GM18870 (cell line): Measurements from ENCODE around the gene SLC22A2.

ENCODE experiments used
- ATAC-seq: cut with Tn5 transposase; IDR thresholded peaks from one replicate; pipeline ENCODE4 v1.9.1; 2021; ENCODE audit warnings: moderate library complexity; ENCODE audit not compliant: unreplicated experiment

The SLC22A2 gene

DNA sequence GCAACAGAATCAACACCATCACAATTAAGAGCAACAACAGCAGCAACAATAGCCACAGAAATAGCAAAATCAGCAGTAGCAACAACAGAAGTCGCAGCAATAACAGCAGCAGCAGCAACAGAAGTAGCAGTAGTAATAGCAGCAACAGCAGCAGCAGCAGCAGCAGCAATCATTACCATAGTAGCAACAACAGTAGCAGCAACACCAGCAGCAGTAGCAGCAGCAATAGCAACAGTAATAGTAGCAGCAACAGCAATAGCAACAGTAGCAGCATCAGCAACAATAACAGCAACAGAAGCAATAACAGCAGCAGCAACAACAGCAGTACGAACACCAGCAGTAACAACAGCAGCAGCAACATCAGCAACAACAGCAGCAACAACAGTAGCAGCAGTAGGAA, 39.8 kb downstream of the SLC22A2 start:
- no peak for ATAC-seq

DNA sequence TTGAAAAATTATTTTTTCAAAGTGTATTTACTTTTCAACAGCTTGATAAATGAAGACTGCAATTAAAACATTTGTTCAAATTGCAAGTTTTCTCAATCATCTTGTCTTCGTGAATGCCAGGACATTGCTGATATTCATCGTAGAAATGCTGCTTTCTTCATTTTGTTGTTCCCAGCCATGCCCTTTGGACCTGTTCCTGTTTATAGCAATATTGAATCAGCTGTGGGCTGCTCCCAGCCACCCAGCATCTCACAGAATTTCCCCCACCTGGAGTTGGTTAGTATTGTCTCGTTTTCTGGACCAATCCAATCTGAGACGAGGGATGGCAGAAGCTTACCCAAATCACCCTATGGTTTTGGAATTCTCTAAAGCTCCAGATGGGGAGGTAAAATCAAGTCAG, 40.8 kb downstream of the SLC22A2 start:
- ATAC-seq, result no peak

DNA sequence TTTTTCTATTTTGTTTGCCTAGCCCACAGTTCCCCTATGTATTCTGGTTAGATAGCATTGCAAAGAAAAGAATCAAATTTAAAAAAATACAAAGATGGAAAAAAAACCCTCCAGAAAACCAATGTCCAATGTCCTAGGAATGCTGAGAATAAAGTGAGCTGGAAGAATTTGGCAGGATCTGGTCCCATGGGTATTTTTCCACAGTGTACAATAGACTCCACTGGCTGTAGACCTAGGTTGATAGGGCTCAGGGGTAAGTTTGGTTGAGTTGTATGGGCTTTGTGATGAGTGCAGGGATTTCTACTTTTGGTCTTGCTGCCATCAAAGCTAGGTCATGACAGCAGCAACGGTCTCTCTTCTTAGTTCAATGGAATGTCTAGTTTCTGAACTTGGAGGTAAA, 41.5 kb downstream of the SLC22A2 start:
- ATAC-seq, result no peak

DNA sequence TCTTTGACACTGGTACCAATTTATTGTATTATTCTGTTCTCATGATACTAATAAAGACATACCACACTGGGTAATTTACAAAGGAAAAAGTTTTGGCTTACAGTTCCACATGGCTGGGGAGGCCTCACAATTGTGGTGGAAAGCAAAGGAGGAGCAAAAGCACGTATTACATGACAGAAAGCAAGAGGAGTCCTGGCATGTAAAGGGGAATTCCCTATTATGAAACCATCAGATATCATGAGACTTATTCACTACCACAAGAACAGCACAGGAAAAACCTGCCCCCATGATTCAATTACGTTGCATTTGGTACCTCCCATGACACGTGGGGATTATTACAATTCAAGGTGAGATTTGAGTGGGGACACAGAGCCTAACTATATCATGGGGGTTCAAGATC, 43.4 kb downstream of the SLC22A2 start:
- ATAC-seq, result no peak

DNA sequence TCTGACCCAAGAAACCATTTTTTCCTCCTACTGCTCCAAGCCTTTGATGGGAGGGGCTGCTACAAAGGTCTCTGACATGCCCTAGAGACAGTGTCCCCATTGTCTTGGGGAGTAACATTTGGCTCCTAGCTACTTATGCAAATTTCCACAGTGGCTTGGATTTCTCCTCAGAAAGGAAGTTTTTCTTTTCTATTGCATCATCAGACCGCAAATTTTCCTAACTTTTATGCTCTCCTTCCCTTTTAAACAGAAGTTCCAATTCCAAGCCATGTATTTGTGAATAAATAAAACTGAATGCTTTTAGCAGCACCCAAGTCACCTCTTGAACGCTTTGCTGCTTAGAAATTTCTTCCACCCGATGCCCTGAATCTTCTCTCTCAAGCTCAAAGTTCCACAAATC, 51.0 kb downstream of the SLC22A2 start:
- ATAC-seq, result no peak

DNA sequence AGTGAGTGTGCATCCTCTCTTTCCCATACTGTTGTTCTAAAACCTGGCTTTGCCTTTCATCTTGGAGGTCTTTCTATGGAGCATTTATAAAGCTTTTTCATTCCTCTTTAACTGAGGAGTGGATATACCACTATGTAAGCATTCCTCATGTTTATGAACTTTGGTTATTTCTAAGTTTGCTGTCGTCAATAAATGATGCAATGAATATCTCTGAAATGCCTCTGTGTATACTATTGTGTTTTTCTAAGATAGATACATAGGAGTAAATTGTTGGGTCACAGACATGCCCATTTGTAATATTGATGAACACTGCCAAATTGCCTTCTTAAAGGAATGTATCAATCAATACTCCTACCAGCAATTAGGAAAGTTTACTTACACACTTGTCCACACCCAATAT, 53.9 kb downstream of the SLC22A2 start:
- no peak for ATAC-seq

DNA sequence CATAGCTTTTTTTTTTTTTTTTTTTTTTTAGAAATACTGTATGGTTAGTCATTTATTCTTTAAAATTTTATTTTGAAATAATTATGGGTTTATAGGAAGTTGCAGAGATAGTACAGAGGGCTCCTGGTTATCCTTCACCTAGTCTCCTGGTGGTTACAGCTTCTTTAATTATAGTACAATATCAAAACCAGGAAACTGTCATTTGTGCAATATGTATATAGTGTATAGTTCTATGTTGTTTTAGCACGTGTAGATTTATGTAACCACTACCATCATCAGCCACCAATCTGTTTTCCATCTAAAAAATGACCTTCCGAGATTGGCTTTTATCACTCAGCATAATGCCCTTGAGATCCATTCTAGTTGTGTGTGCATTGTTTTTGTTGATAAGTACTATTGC, 54.7 kb downstream of the SLC22A2 start:
- ATAC-seq, result no peak

DNA sequence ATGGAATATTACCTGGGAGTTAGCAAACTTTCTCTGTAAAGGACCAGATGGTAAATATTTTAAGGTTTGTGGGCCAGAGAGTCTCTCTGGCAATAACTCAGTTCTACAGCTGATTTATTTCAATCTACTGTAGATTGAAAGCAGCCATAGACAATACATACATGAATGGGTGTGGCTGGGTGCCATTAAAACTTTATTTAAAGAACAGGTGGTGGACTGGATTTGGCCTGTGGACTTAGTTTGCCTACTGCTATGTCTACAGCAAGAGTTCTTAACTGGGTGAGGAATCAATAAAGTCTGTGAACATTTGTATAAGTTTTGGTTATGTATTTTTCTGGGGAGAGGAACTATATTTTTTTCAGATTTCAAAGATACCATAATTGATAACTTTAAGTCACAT, 55.1 kb downstream of the SLC22A2 start:
- no peak for ATAC-seq

DNA sequence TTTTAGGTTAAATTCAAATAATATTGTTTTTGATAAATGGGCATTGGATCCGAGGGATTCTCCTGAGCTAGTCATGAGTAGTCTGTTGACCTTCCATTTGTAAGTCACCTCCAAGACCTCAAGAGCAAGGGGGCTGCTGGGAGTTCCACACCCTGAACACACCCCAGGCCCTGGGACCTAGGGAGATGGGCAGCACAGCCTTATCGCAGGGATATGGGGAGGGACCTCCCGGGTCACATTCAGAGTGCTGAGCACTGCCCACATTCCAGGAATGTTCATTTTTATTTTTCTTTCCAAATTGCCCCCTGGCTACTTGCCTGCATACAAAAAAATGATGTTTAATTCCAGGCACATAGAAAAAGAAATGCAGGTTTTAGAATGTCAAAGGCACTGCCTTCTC, 55.5 kb downstream of the SLC22A2 start:
- ATAC-seq, result no peak

DNA sequence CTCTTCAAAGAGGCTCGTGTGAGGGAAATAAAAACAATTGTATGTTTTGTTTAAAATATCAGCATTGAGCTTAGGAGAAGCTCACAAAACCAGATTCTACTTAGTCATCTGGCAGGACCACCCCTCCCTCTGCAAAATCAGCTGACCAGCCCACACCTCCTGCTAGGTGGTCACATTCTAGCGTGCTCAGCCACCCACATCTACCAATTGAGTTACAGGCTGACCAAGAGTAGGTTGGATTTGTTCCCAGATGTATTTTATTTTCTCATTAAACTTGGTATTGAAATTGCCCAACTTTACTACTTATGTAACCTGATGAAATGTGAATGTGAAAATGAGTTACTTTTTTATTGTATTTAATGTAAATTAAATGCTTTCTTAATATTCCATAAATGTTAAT, 56.2 kb downstream of the SLC22A2 start:
- ATAC-seq, result no peak

DNA sequence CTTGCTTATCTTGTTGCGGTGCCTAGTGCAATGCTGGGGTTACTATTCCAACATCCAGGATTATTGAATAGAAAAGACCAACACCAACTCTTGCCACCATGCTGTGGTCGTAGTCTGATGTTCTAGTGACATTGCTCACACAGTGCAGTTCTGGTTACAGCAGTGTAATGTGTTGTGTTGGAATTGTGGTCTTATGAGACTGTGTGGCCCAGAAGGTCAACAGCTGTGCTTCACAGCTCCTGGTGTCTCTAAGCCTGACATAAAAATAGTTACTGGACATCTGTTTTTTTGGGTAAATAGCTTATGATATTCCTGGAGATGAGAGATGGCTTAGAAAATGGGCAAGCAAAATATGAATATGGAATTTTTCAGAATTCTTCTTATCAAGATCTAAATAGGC, 57.6 kb downstream of the SLC22A2 start:
- ATAC-seq, result no peak

DNA sequence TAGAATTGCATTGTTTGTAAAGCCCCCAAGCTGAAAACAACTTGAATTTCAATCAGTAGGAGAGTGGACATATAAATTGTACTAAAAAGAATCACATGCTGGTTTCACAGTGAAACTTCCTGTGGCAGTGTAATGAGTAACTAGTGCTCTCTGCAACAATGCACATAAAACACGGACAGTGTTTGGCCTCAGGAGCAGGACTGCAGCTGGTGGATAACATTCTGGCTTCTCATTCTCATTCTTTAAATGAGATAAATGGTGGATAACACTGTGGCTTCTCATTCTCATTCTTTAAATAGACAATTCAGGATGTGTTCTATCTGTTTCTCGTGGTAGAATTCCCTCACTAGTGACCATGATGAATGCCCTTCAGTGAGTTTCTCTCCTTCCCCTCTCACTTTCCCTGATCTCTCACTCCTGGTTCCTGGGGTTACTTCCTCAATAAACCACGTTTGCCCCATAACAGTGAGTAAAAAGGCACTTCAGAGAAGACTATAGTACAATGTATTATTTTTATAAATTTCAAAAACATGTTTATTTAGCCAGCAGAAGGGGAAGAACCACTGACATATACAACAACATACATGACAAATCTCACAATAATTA, 59.9 kb downstream of the SLC22A2 start:
- peak; percentile 95 for ATAC-seq

DNA sequence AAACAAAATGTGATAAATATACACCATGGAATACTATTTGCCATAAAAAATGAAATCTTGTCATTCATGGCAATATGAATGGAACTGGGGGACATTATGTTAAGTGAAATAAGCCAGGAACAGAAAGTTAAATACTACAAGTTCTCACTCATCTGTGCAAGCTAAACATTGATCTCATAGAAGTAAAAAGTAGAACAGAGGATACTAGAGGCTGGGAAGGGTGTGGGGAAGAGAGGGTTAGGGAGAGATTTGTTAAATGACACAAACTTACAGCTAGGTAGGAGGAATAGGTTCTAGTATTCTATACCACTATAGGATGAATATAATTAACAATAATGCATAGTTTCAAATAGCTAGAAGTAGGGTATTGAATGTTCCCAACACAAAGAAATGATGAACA, 61.0 kb downstream of the SLC22A2 start:
- ATAC-seq, result no peak

DNA sequence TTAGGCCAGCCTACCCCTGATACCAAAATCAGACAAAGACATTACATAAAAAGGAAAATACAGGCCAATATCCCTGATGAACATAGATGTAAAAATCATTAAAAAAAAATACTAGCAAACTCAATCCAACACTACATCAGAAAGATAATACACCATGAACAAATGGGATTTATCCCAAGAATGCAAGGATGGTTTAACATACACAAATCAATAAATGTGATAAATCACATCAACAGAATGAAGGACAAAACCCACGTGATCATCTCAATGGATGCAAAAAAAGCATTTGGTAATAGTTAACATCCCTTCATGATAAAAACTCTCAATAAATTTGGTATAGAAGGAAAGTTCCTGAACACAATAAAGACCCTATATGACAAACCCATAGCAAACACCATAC, 63.8 kb downstream of the SLC22A2 start:
- no peak for ATAC-seq

DNA sequence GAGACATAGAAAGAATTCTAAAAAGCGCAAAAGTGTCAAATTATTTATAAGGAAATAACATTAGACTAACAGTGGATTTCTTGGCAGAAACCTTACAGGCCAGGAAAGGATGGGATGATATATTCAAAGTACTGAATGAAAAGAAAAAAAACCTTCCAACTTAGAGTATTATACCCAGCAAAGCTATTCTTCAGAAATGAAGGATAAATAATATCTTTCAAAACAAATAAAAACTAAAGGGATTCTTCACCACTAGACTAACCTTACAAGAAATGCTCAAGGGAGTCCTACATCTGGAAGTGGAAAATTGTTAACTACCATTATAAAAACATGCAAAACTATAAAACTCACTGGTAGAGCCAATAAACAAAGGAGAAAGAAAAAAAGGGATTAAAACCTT, 65.8 kb downstream of the SLC22A2 start:
- no peak for ATAC-seq

DNA sequence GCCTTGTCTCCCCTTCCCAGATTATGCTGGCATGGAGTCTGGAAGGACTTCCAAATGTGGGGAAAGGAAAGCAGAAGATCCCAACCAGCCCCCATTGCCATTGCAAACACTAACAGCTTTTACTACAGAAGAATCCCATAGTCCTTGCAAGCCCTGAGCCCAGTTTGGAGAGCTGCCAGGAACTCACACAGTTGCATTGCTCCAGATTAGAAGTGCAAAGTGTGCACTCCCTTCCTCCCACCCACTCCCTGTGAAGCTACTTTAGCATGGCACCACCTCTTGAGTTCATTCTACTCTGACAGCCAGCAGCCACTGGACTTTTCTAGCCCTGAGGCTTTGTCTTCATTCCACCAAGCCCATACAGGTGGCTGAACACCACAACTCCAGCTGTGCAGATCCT, 67.6 kb downstream of the SLC22A2 start:
- no peak for ATAC-seq

DNA sequence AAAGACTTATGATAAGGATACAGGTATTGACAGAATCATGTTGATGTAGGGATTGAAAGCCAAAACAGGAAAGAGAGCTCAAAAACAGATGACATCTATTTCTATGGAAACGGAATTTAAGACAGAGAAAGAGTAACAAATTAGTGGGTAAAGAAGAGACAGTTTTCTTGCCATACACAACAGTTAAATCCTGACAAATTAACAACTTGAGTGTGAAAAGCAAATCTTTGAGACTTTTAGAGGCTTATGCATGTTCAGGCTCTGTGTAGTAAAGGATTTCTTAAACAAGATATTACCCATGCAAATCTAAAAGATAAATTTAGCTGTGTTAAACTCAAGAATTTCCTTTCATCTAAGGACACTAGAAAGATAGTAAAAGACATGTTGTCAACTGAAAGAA, 68.5 kb downstream of the SLC22A2 start:
- no peak for ATAC-seq

DNA sequence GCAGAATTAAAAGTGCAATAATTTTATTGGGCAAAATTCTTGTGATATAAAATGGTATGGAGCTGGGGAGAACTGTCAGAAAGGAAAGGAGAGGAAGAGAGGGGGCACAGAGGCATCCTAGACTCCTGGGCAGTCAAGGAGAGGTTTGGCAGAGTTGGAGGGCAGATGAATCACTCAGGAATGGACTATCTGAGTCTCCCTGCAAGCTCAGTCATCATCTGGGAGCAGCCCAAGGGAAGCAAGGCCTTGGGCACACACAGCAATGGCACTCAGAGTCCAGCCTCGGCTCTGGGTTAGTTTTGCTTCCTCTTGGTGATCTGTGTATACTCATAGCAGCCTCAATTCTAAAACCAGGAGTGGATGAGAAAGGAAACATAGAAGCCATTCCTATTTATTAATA, 69.8 kb downstream of the SLC22A2 start:
- ATAC-seq, result no peak

DNA sequence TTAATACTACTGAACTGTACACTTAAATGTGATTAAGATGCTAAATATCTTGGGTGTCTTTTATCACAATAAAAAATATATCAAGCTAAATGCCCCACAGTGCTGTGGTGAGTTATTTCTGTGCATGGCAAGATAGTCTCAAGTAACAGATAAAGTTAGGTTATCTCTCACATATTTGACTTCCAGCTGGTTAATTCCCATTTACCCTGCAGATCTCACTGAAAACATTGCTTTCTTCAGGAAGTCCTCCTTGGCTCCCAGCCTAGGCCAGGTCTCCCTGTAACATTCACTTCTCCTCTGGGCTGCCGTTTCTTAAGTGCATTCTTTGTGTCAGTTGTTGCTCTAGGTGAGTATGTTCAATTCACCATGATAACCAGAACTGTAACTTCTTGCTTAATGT, 77.9 kb downstream of the SLC22A2 start:
- no peak for ATAC-seq

DNA sequence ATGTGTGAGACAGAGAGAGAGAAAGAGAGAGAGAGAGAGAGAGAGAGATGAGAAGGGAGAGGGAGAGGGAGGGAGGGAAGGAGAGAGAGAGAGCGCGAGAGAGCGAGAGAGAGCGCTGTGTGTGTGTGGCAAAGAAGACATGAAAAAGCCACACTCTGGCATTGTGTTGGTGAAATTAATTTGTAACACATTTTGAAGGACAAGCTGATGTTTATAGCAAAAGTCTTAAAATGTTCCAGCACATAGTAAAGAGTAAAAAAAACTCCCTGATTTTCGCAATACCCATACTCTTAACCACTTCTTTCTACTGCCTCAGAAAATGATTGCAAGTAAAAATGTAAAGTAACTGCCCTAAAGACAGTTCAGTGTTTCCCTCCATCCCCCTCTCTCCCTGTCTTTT, 80.3 kb downstream of the SLC22A2 start:
- ATAC-seq, result no peak

DNA sequence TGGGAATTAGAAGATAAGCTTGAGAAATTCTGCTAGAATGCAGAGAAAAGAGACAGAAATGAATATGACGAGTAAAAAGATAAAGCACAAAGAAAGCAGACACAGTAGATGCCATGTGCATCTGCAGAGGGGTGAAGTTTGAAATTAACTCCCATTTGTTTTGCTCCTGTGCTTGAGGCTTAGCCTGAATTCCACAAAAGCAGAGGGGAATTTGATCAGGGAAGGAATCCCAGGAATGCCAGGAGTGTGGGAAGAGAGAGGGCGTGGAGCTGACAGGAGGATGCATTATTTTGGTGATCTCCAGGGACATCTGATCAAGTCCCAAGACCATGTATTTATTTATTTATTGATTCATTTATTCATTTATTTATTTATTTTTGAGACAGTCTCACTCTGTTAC, 81.4 kb downstream of the SLC22A2 start:
- no peak for ATAC-seq

DNA sequence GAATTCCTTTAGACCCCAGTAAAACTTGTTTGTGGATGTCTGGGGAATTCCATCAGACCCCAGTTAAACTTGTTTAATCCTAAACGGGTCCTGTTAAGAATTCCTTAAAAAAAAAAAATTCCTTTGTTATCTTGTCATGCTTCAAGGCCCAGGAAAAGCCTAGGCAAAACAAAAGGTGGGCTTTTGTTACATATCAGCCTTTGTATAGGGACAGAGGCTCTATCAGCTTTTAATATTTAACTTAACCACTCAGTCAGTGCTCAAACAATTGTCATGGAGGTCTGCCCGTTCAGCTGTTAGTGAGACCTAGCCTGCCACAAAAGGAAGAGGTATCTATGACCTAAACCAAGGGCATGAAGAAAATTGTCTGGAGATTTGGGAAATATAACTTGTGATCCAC, 83.9 kb downstream of the SLC22A2 start:
- ATAC-seq, result no peak

DNA sequence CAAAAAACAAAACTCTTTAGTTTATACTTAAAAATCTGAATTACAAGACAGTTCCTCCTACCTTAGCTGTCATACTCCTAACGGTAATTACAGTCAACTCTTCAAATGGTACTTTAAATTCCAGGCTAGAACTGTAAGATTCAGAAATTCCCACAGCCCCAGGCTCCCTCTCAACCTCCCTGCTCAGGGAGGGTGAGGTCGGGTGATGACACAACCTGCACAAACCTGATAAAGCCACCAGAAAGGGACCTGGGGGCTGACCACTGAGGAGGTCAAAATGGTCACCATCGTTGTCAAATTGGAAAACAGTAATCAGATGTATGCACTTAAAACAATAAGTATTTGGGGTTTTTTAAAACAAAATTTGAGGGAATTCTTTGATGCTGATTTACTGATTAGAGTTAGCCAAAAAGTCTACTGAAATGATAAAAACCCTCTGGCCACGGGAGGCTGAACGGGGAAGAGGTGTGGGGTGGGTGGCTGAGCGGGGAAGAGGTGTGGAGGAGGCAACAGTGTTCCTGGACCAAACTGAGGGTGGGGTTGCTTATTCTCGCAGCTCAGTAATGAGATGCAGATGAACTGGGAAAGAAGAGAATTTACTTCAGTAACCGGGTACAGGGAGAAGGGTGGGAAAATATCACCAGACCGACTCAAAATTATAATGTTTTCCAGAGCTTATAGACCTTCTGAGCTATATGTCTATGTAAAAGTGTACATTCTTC, 84.7 kb downstream of the SLC22A2 start:
- no peak for ATAC-seq
